Right atrium auricular region (tissue), 2 donors: Measurements from ENCODE around the gene KRT6B. TPM values are rescaled to one million over a fixed set of nuclear protein-coding genes. Genes with fewer than 3 reads are reported as not detected.

Experiments
- DNase-seq: peaks from one replicate; pipeline ENCODE4 v3.0.0-alpha.2; 2019; ENCODE audit warnings: low spot score
- H3K27ac ChIP-seq, 2 donors: fragments of 200-600 bp; sonication (generic); 1 replicate in 1 of 2; 2 replicates in 1 of 2; pipeline ENCODE4 v1.5.1; 2016 to 2019
- H3K27me3 ChIP-seq, 2 donors: fragments of 200-600 bp; sonication (generic); one replicate each; pipeline versions ENCODE4 v1.5.1 to v1.6.0; 2017 to 2019
- H3K36me3 ChIP-seq: fragments of 200-600 bp; sonication (generic); one replicate; pipeline ENCODE4 v1.5.1; 2016
- H3K4me1 ChIP-seq, 2 donors: fragments of 200-600 bp; sonication (generic); one replicate each; pipeline versions ENCODE4 v1.5.1 to v1.6.0; 2017 to 2019
- H3K4me3 ChIP-seq, 2 donors: fragments of 200-600 bp; sonication (generic); 1 replicate in 1 of 2; 2 replicates in 1 of 2; pipeline ENCODE4 v1.5.1; 2017 to 2019; ENCODE audit warnings: mild to moderate bottlenecking in 1 of 2, moderate library complexity in 1 of 2
- H3K9me3 ChIP-seq, 2 donors: fragments of 200-600 bp; sonication (generic); one replicate each; pipeline ENCODE4 v1.5.1; 2019
- CTCF ChIP-seq, 2 donors: fragments of 200-600 bp; sonication (generic); IDR thresholded peaks; one replicate each; pipeline ENCODE4 v1.5.1; 2019; ENCODE audit warnings: antibody characterized with exemption in 2 of 2
- total RNA-seq, 2 donors: library from RNA; depleted of rRNA; stranded (reverse); fragments of >200 nt; gene quantifications; one replicate each; pipeline ENCODE4 v1.1.0, GENCODE V29; 2016

Gene KRT6B
- total RNA-seq, 2 donors from 2014 or later: not detected

- Histone ChIP-seq H3K36me3 (no peaks in the 10 kb centered on the region), H3K4me1 (no peaks in the 10 kb centered on the region), H3K27ac (no peak overlapping the region), H3K9me3 (peaks cover 0 to 3% of the 10 kb centered on the region in 2 donors), H3K4me3 (no peak overlapping the region), H3K27me3 (no peaks in the 10 kb centered on the region)
- no peak for TF ChIP-seq CTCF (IDR thresholded peaks at IDR 0.05)
- no peak for DNase-seq
Observed at GRCh38 chr12:52474212-52474611, 22.3 kb upstream of the KRT6B start.

- no peaks in the 10 kb centered on the region for H3K36me3 ChIP-seq
- TF ChIP-seq CTCF (IDR thresholded peaks at IDR 0.05): no peak
- DNase-seq: no peak
- H3K27me3 ChIP-seq: no peaks in the 10 kb centered on the region
- peaks cover 0 to 3% of the 10 kb centered on the region in 2 donors for H3K9me3 ChIP-seq
- no peaks in the 10 kb centered on the region for H3K4me1 ChIP-seq
- H3K4me3 ChIP-seq: no peak within 1 kb of the TSS
- H3K27ac ChIP-seq: no peak within 1 kb of the TSS
Observed at GRCh38 chr12:52473768-52474167, 21.8 kb upstream of the KRT6B start, which contains the start of gene KRT6C. TSS of gene KRT6C (minus strand) at chr12:52473805. CDS start at chr12:52473737, 68 bp downstream.

DNA sequence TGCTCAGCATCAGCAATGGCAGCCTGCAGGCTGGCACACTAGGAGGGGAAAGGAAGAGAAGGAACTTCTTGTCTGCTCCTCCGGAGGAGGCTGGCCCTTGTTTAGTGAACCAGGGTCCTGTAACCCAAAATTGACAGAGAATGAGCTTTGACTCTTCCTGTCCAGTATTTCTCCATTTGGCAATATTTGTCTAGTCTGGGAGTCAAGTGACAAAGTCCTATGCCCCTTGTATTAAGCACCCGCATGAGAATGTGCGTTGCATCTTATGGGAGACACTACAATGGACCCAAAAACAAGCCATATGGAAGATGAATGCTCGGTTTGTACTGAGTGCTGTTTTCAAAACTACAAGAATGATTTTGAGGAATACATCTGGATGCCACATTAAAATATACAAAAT lies 17.9 kb upstream of the KRT6B start:
- H3K9me3 ChIP-seq: no peaks in the 10 kb centered on the region
- H3K4me1 ChIP-seq: no peaks in the 10 kb centered on the region
- no peaks in the 10 kb centered on the region for H3K36me3 ChIP-seq
- no peak overlapping the region for H3K4me3 ChIP-seq
- H3K27ac ChIP-seq: no peak overlapping the region
- no peaks in the 10 kb centered on the region for H3K27me3 ChIP-seq
- no peak for TF ChIP-seq CTCF (IDR thresholded peaks at IDR 0.05)
- no peak for DNase-seq

DNA sequence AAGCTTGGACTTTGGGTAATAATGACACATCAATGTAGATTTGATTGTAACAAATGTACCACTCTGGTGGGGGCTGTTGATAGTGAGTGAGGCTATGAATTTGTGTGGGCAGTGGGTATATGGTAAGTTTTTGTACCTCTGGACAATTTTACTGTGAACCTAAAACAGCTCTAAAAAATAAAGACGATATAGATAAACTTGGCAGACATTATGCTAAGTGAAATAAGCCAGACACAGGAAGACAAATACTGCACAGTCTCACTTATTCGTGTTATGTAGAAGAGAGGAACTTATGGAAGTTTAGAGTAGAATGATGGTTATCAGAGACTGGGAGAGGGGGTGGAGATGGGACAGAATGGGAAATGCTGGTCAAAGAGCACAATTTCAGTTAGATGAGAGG lies 13.0 kb upstream of the KRT6B start:
- Histone ChIP-seq H3K9me3 (no peaks in the 10 kb centered on the region), H3K27ac (no peak overlapping the region), H3K4me1 (no peaks in the 10 kb centered on the region), H3K4me3 (no peak overlapping the region), H3K27me3 (no peaks in the 10 kb centered on the region), H3K36me3 (no peaks in the 10 kb centered on the region)
- TF ChIP-seq CTCF (IDR thresholded peaks at IDR 0.05): no peak
- no peak for DNase-seq

- no peak for TF ChIP-seq CTCF (IDR thresholded peaks at IDR 0.05)
- H3K27ac ChIP-seq: no peak overlapping the region
- H3K4me1 ChIP-seq: no peaks in the 10 kb centered on the region
- no peaks in the 10 kb centered on the region for H3K36me3 ChIP-seq
- no peak overlapping the region for H3K4me3 ChIP-seq
- no peaks in the 10 kb centered on the region for H3K9me3 ChIP-seq
- no peaks in the 10 kb centered on the region for H3K27me3 ChIP-seq
- no peak for DNase-seq
Observed at GRCh38 chr12:52461693-52462092, 9.7 kb upstream of the KRT6B start.

GRCh38 chr12:52458861-52459260 lies 6.9 kb upstream of the KRT6B start:
- H3K36me3 ChIP-seq: no peaks in the 10 kb centered on the region

More at GRCh38 chr12:52458861-52459260, 6.9 kb upstream of the KRT6B start:
- no peak overlapping the region for H3K27ac ChIP-seq
- H3K9me3 ChIP-seq: no peaks in the 10 kb centered on the region
- H3K4me3 ChIP-seq: no peak overlapping the region
- no peak for TF ChIP-seq CTCF (IDR thresholded peaks at IDR 0.05)
- no peaks in the 10 kb centered on the region for H3K27me3 ChIP-seq
- no peak for DNase-seq
- H3K4me1 ChIP-seq: no peaks in the 10 kb centered on the region
